GM12801 (cell line): ENCODE results near the gene ZDHHC16.

ENCODE experiments used
- TF ChIP-seq, protein P1 (sequence below): IDR thresholded peaks from one replicate; pipeline ENCODE4 v1.5.1; 2011; ENCODE audit warnings: control low read depth; ENCODE audit not compliant: insufficient read length; ENCODE audit errors: extremely low read depth

The ZDHHC16 gene

GRCh38 chr10:97498076-97498840 lies 52.3 kb downstream of the ZDHHC16 start, which contains the start of gene MMS19:
Gene MMS19 (minus strand): TSS chr10:97498422. CDS start chr10:97498384, 38 bp downstream.
- TF ChIP-seq, protein P1, sequence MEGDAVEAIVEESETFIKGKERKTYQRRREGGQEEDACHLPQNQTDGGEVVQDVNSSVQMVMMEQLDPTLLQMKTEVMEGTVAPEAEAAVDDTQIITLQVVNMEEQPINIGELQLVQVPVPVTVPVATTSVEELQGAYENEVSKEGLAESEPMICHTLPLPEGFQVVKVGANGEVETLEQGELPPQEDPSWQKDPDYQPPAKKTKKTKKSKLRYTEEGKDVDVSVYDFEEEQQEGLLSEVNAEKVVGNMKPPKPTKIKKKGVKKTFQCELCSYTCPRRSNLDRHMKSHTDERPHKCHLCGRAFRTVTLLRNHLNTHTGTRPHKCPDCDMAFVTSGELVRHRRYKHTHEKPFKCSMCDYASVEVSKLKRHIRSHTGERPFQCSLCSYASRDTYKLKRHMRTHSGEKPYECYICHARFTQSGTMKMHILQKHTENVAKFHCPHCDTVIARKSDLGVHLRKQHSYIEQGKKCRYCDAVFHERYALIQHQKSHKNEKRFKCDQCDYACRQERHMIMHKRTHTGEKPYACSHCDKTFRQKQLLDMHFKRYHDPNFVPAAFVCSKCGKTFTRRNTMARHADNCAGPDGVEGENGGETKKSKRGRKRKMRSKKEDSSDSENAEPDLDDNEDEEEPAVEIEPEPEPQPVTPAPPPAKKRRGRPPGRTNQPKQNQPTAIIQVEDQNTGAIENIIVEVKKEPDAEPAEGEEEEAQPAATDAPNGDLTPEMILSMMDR = no peak

- TF ChIP-seq, protein P1 = no peak
Observed at GRCh38 chr10:97498841-97499560, 53.0 kb downstream of the ZDHHC16 start, which contains the start of gene UBTD1. Gene UBTD1 (plus strand): TSS chr10:97498924. CDS start chr10:97499204, 280 bp downstream.

GRCh38 chr10:97499561-97500296 lies 53.8 kb downstream of the ZDHHC16 start:
- TF ChIP-seq, protein P1 = no peak

GRCh38 chr10:97500297-97500575 lies 54.3 kb downstream of the ZDHHC16 start:
- TF ChIP-seq, protein P1 = no peak

DNA sequence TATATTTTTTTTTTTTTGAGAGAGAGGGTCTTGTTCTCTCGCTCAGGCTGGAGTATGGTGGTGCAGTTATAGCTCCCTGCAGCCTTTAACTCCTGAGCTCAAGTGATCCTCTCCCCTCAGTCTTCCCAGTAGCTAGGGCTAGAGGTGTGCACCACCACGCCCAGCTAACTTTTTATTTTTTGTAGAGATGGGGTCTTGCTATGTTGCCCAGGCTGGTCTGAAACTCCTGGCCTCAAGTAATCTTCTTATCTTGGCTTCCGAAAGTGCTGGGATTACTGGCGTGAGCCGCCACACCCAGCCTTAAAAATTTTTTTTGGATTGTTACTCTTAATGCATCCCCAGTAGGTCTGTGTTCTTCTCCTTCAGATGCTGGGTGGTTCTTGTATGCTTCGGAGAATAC lies 56.9 kb downstream of the ZDHHC16 start:
- TF ChIP-seq, protein P1 = no peak

- TF ChIP-seq, protein P1 = no peak
Observed at GRCh38 chr10:97503406-97503805, 57.4 kb downstream of the ZDHHC16 start.

DNA sequence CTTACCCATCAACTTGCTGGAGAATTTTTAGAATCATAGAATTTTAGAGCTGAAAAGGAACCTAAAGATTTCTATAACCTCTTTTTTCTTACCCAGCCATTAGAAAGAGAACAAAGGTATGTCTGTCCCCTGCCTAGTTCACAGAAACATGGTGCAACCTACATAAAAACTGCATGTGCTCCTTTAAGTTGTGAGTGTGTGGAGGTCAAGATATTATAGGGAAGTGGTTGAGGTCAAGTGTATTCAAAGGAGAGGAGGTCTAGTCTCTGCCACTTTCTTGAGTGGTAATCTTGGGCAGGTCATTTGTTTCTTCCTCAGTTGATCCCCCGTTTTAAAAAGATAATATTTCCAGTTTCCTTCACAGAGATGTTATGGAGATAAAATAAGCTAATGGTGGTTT lies 59.2 kb downstream of the ZDHHC16 start:
- TF ChIP-seq, protein P1 = no peak
